SK-N-SH (cell line): ENCODE results near the gene SLC5A11. TPM values are rescaled to one million over a fixed set of nuclear protein-coding genes. Genes with fewer than 3 reads are reported as not detected.

Experiments used
- CTCF ChIA-PET: fragments of 300-600, 350-600 bp; formaldehyde crosslinking; extraction: SDS; loops from one replicate; lab custom pipeline; 2021; lab: Yijun Ruan, JAX
- POLR2A ChIA-PET: fragments of 350-600 bp; sonication (Branson Sonifier 250); formaldehyde crosslinking; extraction: SDS; loops from one replicate; lab custom pipeline; 2020; ENCODE audit warnings: antibody characterized with exemption, inconsistent platforms; lab: Yijun Ruan, JAX
- DNase-seq: peaks from one replicate; pipeline ENCODE4 v3.0.0; 2012
- H2AFZ ChIP-seq: fragments of 200-600 bp; sonication (generic); 2 replicates; pipeline ENCODE4 v1.8.1; 2016; ENCODE audit warnings: antibody characterized with exemption, mild to moderate bottlenecking, low read depth
- H3F3A ChIP-seq: fragments of 200-600 bp; sonication (generic); replicated peaks from 2 replicates; pipeline ENCODE3; 2016; ENCODE audit warnings: antibody characterized with exemption, mild to moderate bottlenecking; ENCODE audit not compliant: insufficient read depth
- H3K27ac ChIP-seq, 2 experiments: fragments of 200-500 bp in 1 of 2; fragments of 200-600 bp in 1 of 2; sonication (Bioruptor generic) in 1 of 2; sonication (generic), shearing (Covaris generic) in 1 of 2; 2 replicates each; pipeline versions ENCODE4 v1.5.1 to v1.6.1; 2014 to 2016; ENCODE audit warnings: low read depth in 2 of 2, inconsistent platforms in 1 of 2, low read length in 1 of 2, mild to moderate bottlenecking in 1 of 2, mixed read lengths in 1 of 2
- H3K27me3 ChIP-seq: fragments of 200-600 bp; sonication (generic), shearing (Covaris generic); 2 replicates; pipeline ENCODE4 v1.6.1; 2016; ENCODE audit warnings: mixed run types; ENCODE audit not compliant: insufficient read depth
- H3K36me3 ChIP-seq, 2 experiments: fragments of 200-500 bp in 1 of 2; fragments of 200-600 bp in 1 of 2; sonication (Bioruptor generic) in 1 of 2; sonication (generic) in 1 of 2; replicated peaks in 1 of 2; 2 replicates each; pipeline versions ENCODE3 to v1.5.1; 2014 to 2016; ENCODE audit warnings: low read length in 1 of 2, mild to moderate bottlenecking in 1 of 2; ENCODE audit not compliant: insufficient read depth in 2 of 2, control insufficient read depth in 1 of 2
- H3K4me1 ChIP-seq, 2 experiments: fragments of 200-500 bp in 1 of 2; fragments of 200-600 bp in 1 of 2; sonication (Bioruptor generic) in 1 of 2; sonication (generic), shearing (Covaris generic) in 1 of 2; 2 replicates each; pipeline versions ENCODE4 v1.5.1 to v1.6.1; 2014 to 2016; ENCODE audit warnings: low read depth in 1 of 2, low read length in 1 of 2, mixed run types in 1 of 2; ENCODE audit not compliant: insufficient read depth in 2 of 2, control insufficient read depth in 1 of 2
- H3K4me2 ChIP-seq: fragments of 200-600 bp; sonication (generic), shearing (Covaris generic); 2 replicates; pipeline ENCODE4 v1.6.1; 2017; ENCODE audit warnings: mixed run types
- H3K4me3 ChIP-seq, 2 experiments: fragments of 200-500 bp in 1 of 2; fragments of 200-600 bp in 1 of 2; sonication (Bioruptor generic) in 1 of 2; sonication (generic), shearing (Covaris generic) in 1 of 2; 2 replicates each; pipeline versions ENCODE4 v1.5.1 to v1.8.1; 2014 to 2016; ENCODE audit warnings: low read depth in 2 of 2, inconsistent platforms in 1 of 2, low read length in 1 of 2, mild to moderate bottlenecking in 1 of 2, mixed read lengths in 1 of 2, moderate library complexity in 1 of 2
- H3K79me2 ChIP-seq: fragments of 200-600 bp; sonication (generic); 2 replicates; pipeline ENCODE4 v1.8.1; 2017; ENCODE audit warnings: mild to moderate bottlenecking; ENCODE audit not compliant: insufficient read depth
- H3K9ac ChIP-seq: fragments of 200-600 bp; sonication (generic); 2 replicates; pipeline ENCODE4 v1.6.1; 2017; ENCODE audit warnings: mixed run types
- H3K9me2 ChIP-seq: fragments of 200-600 bp; sonication (generic); 2 replicates; pipeline ENCODE4 v1.6.1; 2017; ENCODE audit warnings: mixed run types
- H3K9me3 ChIP-seq: fragments of 200-600 bp; sonication (generic); 2 replicates; pipeline ENCODE4 v1.6.1; 2017; ENCODE audit warnings: mixed run types, mild to moderate bottlenecking, moderate library complexity
- H4K20me1 ChIP-seq: fragments of 200-600 bp; sonication (generic); 2 replicates; pipeline ENCODE4 v1.6.1; 2017; ENCODE audit warnings: mild to moderate bottlenecking, mixed run types; ENCODE audit not compliant: insufficient read depth
- FOSL2 ChIP-seq: IDR thresholded peaks from 2 replicates; pipeline ENCODE4 v1.4.0; 2012; ENCODE audit warnings: low read depth, mild to moderate bottlenecking, moderate library complexity, borderline replicate concordance
- FOXJ3 ChIP-seq: sonication (generic); formaldehyde crosslinking; IDR thresholded peaks from 2 replicates; pipeline ENCODE4 v1.5.1; 2020; ENCODE audit warnings: mild to moderate bottlenecking, missing genetic modification reagents
- FOXM1 ChIP-seq: IDR thresholded peaks from 2 replicates; pipeline ENCODE4 v1.4.0; 2012; ENCODE audit warnings: low read depth, mild to moderate bottlenecking
- GABPA ChIP-seq: IDR thresholded peaks from 2 replicates; pipeline ENCODE4 v1.4.0; 2012; ENCODE audit warnings: low read depth, mild to moderate bottlenecking
- GATA2 ChIP-seq: sonication (generic); formaldehyde crosslinking; IDR thresholded peaks from 2 replicates; pipeline ENCODE4 v1.5.0; 2020; ENCODE audit warnings: mild to moderate bottlenecking, missing genetic modification reagents
- JUND ChIP-seq: IDR thresholded peaks from 2 replicates; pipeline ENCODE4 v1.4.0; 2012
- MEF2A ChIP-seq: IDR thresholded peaks from 2 replicates; pipeline ENCODE4 v1.4.0; 2012; ENCODE audit warnings: low read depth, borderline replicate concordance
- NRF1 ChIP-seq: IDR thresholded peaks from 2 replicates; pipeline ENCODE4 v1.6.1; 2012; ENCODE audit warnings: low read depth, mild to moderate bottlenecking, low read length
- RAD21 ChIP-seq: IDR thresholded peaks from 2 replicates; pipeline ENCODE4 v1.6.1; 2012; ENCODE audit warnings: mild to moderate bottlenecking, low read length
- RCOR1 ChIP-seq: fragments of 150-350 bp; IDR thresholded peaks from 2 replicates; pipeline ENCODE4 v1.6.1; 2017; ENCODE audit warnings: antibody characterized with exemption, low read length
- SMC3 ChIP-seq: IDR thresholded peaks from 2 replicates; pipeline ENCODE4 v1.6.1; 2012; ENCODE audit warnings: low read depth, low read length, improper control_type of control experiment
- TAF1 ChIP-seq: IDR thresholded peaks from 2 replicates; pipeline ENCODE4 v1.6.1; 2012; ENCODE audit warnings: low read depth, mild to moderate bottlenecking, low read length, moderate library complexity, borderline replicate concordance
- TEAD4 ChIP-seq: IDR thresholded peaks from 2 replicates; pipeline ENCODE4 v1.4.0; 2012; ENCODE audit warnings: mild to moderate bottlenecking, borderline replicate concordance; ENCODE audit not compliant: insufficient read depth
- YY1 ChIP-seq: IDR thresholded peaks from 2 replicates; pipeline ENCODE4 v1.4.0; 2012; ENCODE audit warnings: low read depth, mild to moderate bottlenecking
- WGBS: methylation state at CpG from one replicate; pipeline ENCODE4 v1.1.6; 2017; ENCODE audit warnings: low lambda C conversion rate; 5-methylcytosine and 5-hydroxymethylcytosine counted together
- polyA plus RNA-seq, 3 experiments: library from polyadenylated mRNA; depleted of rRNA; stranded (reverse); fragments of >200 nt; gene quantifications; 2 replicates each; pipeline ENCODE4 v1.2.3, GENCODE V29; 2012
- TF ChIP-seq, protein P1 (sequence below): IDR thresholded peaks from 2 replicates; pipeline ENCODE4; 2012
- TF ChIP-seq, protein P2 (sequence below): IDR thresholded peaks from 2 replicates; pipeline ENCODE4 v1.6.1; 2012; ENCODE audit warnings: mild to moderate bottlenecking, low read depth, low read length, moderate library complexity
- TF ChIP-seq, protein P3 (sequence below): fragments of 150-350 bp; IDR thresholded peaks from 2 replicates; pipeline ENCODE4 v1.6.1; 2017; ENCODE audit warnings: antibody characterized with exemption, low read length, low read depth, borderline replicate concordance
- TF ChIP-seq, protein P4 (sequence below): IDR thresholded peaks from 2 replicates; pipeline ENCODE4 v1.4.0; 2012; ENCODE audit warnings: low read depth, borderline replicate concordance

SLC5A11 gene
- polyA plus RNA-seq, 1 of the 3 experiments (the other 2 are of a cell fraction), result not detected

DNA sequence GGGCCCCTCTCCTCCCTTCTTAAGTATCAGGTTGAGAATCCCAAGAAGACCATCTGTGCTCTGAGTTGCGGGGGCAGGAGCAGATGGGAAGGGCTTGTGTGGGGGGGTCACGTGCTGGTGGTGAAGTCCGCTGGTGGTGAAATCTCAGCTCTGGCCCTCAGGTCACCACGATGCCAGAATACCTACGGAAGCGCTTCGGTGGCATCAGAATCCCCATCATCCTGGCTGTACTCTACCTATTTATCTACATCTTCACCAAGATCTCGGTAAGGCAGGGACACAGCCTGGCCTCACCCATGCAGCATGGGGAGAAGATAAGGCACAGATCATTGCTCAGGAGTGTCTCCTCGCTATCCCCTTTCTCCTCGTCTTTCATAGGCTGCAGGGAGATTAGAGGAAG is 29.7 kb downstream of the SLC5A11 start:
- TF ChIP-seq RCOR1 (no peak), FOSL2 (no peak), NRF1 (no peak), RAD21 (no peak), YY1 (no peak), FOXM1 (no peak), FOXJ3 (no peak), MEF2A (no peak), GATA2 (CRISPR knock-in tag) (no peak), GABPA (no peak), JUND (no peak), SMC3 (no peak), TAF1 (no peak), TEAD4 (no peak)
- TF ChIP-seq, protein P1, sequence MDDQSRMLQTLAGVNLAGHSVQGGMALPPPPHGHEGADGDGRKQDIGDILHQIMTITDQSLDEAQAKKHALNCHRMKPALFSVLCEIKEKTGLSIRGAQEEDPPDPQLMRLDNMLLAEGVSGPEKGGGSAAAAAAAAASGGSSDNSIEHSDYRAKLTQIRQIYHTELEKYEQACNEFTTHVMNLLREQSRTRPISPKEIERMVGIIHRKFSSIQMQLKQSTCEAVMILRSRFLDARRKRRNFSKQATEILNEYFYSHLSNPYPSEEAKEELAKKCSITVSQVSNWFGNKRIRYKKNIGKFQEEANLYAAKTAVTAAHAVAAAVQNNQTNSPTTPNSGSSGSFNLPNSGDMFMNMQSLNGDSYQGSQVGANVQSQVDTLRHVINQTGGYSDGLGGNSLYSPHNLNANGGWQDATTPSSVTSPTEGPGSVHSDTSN, result no peak
- TF ChIP-seq, protein P2, sequence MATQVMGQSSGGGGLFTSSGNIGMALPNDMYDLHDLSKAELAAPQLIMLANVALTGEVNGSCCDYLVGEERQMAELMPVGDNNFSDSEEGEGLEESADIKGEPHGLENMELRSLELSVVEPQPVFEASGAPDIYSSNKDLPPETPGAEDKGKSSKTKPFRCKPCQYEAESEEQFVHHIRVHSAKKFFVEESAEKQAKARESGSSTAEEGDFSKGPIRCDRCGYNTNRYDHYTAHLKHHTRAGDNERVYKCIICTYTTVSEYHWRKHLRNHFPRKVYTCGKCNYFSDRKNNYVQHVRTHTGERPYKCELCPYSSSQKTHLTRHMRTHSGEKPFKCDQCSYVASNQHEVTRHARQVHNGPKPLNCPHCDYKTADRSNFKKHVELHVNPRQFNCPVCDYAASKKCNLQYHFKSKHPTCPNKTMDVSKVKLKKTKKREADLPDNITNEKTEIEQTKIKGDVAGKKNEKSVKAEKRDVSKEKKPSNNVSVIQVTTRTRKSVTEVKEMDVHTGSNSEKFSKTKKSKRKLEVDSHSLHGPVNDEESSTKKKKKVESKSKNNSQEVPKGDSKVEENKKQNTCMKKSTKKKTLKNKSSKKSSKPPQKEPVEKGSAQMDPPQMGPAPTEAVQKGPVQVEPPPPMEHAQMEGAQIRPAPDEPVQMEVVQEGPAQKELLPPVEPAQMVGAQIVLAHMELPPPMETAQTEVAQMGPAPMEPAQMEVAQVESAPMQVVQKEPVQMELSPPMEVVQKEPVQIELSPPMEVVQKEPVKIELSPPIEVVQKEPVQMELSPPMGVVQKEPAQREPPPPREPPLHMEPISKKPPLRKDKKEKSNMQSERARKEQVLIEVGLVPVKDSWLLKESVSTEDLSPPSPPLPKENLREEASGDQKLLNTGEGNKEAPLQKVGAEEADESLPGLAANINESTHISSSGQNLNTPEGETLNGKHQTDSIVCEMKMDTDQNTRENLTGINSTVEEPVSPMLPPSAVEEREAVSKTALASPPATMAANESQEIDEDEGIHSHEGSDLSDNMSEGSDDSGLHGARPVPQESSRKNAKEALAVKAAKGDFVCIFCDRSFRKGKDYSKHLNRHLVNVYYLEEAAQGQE, result no peak
- TF ChIP-seq, protein P3, sequence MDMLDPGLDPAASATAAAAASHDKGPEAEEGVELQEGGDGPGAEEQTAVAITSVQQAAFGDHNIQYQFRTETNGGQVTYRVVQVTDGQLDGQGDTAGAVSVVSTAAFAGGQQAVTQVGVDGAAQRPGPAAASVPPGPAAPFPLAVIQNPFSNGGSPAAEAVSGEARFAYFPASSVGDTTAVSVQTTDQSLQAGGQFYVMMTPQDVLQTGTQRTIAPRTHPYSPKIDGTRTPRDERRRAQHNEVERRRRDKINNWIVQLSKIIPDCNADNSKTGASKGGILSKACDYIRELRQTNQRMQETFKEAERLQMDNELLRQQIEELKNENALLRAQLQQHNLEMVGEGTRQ, result no peak
- TF ChIP-seq, protein P4, sequence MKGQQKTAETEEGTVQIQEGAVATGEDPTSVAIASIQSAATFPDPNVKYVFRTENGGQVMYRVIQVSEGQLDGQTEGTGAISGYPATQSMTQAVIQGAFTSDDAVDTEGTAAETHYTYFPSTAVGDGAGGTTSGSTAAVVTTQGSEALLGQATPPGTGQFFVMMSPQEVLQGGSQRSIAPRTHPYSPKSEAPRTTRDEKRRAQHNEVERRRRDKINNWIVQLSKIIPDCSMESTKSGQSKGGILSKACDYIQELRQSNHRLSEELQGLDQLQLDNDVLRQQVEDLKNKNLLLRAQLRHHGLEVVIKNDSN, result no peak
- TF ChIP-seq, all 33 proteins: peak for 0
- no peaks in the 10 kb centered on the region for H3K36me3 ChIP-seq
- no peak overlapping the region for H3K27ac ChIP-seq
- H2AFZ ChIP-seq, result no peak overlapping the region
- H3K4me1 ChIP-seq, result no peaks in the 10 kb centered on the region
- H3F3A ChIP-seq, result no peaks in the 10 kb centered on the region
- no peak overlapping the region for H3K4me3 ChIP-seq
- ChIA-PET POLR2A (no interaction called here), CTCF (no interaction called here)
- H3K9me2 ChIP-seq, result no peaks in the 10 kb centered on the region
- H3K4me2 ChIP-seq, result no peak overlapping the region
- H3K9ac ChIP-seq, result no peak overlapping the region
- WGBS, result 77% methylated on average over 10 of the region's 10 CpGs
- no peaks in the 10 kb centered on the region for H3K9me3 ChIP-seq
- H4K20me1 ChIP-seq, result no peaks in the 10 kb centered on the region
- DNase-seq, result no peak
- H3K27me3 ChIP-seq, result no peaks in the 10 kb centered on the region
- no peaks in the 10 kb centered on the region for H3K79me2 ChIP-seq
